NCI-H524 (cell line): ENCODE measurements around the gene RNF38.
A peak's percentile ranks its signal among the peaks of the same experiment; 100 is the strongest.
"Not testable (repeated sequence)": the region's sequence is repeated elsewhere in the genome, so short reads cannot be mapped to it uniquely, and the experiment has no call there.

Experiments
- DNase-seq, 2 experiments: peaks; one replicate each; lab custom pipeline; 2025; lab: John Stamatoyannopoulos, UW

RNF38 gene

DNA sequence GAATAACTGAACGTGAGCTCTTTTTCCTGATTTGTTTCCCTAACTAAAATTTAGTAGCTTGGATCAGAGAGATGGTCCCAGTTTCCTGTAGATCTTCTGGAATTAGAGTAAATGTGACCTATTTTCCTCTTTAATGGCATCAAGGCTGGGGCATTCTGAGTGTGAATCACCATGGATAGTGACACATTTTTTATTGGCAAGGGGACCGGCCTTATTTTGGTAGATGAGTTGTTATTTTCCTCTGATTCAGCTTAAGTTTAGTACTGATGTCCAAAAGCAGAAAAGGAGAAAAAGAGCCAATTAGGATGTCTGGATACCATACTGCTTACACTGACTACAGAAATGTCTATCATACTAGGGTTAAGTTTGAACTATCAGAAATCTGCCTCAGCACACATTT is 68.1 kb downstream of the RNF38 start:
- no peak for DNase-seq

- DNase-seq = peak; percentile 32 to 68
Measured at GRCh38 chr9:36328798-36329411, 71.2 kb downstream of the RNF38 start.

GRCh38 chr9:36325081-36325828 is 74.8 kb downstream of the RNF38 start:
- DNase-seq = no peak

- no peak for DNase-seq
Measured at GRCh38 chr9:36323926-36324325, 76.1 kb downstream of the RNF38 start.

GRCh38 chr9:36322462-36322861 is 77.6 kb downstream of the RNF38 start:
- DNase-seq = no peak

GRCh38 chr9:36321903-36322302 is 78.2 kb downstream of the RNF38 start:
- DNase-seq = not testable (repeated sequence)

- DNase-seq = no peak
Measured at GRCh38 chr9:36320466-36320865, 79.6 kb downstream of the RNF38 start.

- DNase-seq = no peak
Measured at GRCh38 chr9:36319806-36320205, 80.3 kb downstream of the RNF38 start.

- DNase-seq = no peak
Measured at GRCh38 chr9:36319183-36319582, 80.9 kb downstream of the RNF38 start.

- DNase-seq = no peak
Measured at GRCh38 chr9:36318212-36318802, 81.8 kb downstream of the RNF38 start.

DNA sequence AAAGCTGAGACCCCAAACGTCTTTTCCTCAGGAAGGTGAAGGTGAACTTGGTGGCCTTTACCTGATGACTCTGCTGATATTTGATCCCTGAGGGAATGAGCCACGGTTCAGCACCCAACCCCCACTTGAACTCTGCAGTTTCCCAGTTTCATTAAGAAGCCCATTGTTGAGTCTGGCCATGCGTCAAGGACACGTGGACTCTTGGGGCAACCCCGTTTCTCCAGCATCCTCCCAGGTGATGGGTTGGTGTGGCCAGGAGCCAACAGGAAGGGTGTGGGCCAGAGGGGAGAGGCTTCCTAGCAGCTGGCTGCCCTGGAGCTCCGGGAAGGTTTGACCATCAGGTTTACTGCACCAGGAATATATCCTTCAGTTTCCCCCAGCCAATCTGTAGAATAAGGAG is 82.3 kb downstream of the RNF38 start:
- DNase-seq = no peak

DNA sequence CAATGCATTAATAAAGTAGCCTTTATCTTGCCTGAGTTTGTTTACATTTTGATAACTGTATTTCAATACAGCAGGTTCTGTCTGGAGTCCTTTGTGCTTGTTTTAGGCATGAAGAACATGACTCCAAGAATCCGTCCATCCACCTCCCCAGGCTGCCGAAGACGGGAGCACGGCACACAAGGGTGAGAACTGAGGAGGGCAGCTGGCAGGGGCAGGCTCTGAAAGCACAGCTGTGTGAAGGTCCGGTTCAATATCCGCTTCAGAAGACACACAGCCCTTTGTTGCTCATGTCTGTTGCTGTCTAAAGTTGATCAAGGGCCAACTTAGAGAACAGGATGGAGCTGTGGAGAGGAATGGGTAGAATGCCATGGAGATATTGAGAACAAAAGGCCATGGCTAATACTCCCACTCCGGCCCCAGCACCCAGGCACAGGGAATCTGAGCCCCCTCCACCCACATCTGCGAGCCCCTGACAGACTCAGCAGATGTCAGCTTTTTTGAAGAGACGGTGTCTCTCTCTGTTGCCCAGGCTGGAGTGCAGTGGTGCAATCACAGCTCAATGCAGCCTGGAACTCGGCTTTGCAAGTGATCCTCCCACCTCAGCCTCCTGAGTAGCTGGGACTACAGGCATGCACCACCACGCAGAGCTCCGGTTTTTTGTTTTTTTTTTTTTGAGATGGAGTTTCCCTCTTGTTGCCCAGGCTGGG is 83.3 kb downstream of the RNF38 start:
- no peak for DNase-seq

DNA sequence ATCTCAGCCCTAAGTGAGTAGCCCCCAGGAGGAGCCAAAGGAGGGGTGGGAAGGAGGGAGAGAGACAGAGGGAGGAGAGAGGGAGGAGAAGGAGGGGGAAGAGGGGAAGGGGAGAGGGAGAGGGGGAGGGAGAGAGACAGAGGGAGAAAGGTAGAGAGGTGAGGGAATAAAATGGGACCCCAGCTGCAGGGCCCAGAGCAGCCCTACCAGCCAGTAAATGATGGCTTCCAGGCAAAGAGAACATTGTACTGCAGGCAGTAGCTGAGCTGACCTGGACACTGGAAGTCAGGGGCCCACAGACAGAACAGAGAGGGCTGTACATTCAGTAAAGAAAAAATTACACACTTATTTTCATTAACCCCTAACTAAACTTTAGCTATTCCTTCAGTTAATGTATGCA is 84.0 kb downstream of the RNF38 start:
- DNase-seq = no peak

GRCh38 chr9:36315283-36315682 is 84.8 kb downstream of the RNF38 start:
- DNase-seq = no peak

DNA sequence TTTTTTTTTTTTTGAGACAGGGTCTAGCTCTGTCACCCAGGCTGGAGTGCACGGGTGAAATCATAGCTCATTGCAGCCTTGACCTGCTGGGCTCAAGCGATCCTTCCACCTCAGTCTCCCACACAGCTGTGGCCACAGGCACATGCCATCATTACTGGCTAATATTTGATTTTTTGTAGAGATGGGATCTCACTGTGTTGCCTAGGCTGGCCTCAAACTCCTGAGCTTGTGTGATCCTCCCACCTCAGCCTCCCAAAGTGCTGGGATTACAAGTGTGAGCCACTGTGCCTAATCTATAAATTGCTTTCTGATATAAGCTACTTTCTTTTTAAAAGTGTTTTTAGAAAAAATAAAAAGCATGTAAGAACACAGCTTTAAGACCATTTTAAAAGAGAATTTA is 85.3 kb downstream of the RNF38 start:
- DNase-seq = no peak

- no peak for DNase-seq
Measured at GRCh38 chr9:36306471-36307306, 93.4 kb downstream of the RNF38 start.

DNA sequence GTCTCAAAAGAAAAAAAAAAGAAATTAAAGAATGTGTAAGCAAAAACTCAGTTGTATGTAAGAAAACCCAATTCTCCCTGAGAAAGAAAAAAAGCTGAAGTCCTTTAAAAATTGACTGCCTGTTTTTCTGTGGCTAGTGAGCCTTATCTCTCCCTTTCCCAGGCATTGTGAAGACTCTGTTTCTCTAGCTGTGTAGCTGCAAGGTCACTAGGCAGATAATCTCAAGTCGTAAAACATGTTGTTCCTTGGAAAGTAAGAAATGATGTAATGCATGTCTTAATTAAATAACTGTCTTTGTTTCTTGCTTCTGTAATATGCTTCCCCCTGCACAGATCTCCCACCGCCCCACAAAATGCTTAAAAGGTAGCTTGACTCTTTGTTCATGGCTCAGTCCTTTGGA is 95.7 kb downstream of the RNF38 start:
- DNase-seq = not testable (repeated sequence)

DNA sequence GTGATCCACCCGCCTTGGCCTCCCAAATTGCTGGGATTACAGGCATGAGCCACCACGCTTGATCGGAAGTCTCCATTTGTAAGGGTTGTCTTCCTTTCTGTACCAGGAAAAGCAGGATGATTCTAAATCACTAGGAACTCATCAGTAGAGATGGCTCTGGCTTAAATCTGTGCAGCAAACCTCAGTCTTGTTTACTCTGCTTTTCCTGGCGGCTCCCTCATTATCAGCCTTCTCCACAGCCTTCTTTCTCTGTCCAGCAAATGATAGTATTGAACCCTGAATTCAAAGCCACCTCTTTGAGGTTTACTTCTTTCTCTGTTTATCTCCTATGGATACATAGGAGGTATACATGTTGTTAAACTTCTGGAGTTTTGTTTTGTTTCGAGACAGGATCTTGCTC is 98.8 kb downstream of the RNF38 start:
- DNase-seq = no peak

DNA sequence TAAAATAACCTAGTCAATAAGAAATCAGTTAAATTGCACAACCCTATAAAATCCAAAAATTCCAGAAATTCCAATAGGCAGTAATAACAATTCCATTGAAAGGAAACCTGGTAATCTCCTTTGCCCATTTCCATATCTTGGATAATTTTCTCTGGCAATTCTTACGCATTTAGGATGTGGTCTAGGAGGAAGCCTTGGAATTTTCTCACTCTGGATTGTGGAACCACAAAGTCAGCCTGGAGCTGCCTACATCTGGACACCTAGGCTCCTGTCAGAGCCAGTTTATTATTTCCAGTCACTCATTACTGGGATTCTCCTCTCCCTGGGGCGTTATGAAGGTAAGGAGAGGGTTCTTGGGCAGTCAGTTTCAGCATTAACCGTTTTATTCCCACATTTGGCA is 101.5 kb downstream of the RNF38 start:
- DNase-seq = no peak

DNA sequence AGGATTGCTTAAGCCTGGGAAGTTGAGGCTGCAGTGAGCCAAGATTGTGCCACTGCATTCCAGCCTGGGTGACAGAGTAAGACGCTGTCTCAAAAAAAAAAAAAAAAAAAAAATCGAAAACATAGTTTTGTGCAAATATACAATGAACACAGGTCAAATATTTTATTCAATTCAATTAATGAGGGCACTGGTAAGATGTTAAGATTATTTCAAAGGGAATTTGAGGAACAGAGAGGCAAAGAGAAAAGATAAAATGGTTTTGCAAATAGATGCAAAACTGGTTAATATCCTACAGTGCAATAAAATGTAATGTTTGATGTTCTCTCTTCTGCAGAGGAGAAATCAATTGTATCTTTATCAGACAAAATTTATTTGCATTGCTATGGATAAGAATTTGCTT is 102.3 kb downstream of the RNF38 start:
- DNase-seq = no peak

- not testable (repeated sequence) for DNase-seq
Measured at GRCh38 chr9:36294996-36295395, 105.1 kb downstream of the RNF38 start.

- no peak for DNase-seq
Measured at GRCh38 chr9:36293918-36294317, 106.2 kb downstream of the RNF38 start.
